ENCODE measurements around the gene IFT20.

IFT20 gene

DNA sequence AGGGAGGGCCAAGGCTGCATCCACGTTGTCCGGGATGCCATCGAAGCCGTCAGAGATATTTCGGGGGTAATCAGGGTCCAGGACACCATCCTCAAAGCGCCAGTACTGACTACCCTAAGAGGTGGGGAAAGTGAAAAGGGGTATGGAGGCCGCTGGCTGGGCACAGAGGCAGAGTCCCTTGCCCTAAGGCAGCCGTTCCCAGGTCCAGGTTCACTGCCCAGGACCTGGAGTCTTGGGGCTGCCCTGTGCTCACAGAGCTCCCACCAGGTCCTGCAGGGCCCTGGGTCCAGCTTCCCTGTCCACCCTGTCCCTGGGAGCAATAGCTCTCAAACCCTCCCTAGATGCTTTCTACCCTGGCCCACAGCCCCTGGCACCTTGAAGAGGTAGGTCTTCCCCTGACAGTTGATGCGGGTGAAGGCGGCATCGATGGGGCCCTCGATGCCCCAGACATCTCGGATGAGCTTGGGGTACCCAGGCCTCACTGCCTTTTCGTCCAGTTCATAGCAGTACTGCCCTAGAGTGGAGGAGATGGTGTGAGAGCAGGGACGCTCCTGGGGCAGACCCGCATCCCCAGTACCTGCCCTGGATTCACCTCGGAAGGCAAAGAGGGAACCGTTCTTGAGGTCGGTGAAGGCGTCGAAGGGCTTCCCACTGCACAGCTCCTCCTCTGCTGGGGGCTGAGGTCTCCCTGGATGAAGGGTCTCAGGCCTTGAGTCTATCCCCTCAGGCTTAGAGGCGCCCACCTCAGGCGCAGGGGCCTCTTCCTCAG is 33.8 kb upstream of the IFT20 start:
- no peak overlapping the region for H3K4me3 ChIP-seq (ENCODE audit: low read length)
- no peak for TF ChIP-seq ZNF274 (IDR thresholded peaks at IDR 0.05; ENCODE audit: low read depth, low read length)

DNA sequence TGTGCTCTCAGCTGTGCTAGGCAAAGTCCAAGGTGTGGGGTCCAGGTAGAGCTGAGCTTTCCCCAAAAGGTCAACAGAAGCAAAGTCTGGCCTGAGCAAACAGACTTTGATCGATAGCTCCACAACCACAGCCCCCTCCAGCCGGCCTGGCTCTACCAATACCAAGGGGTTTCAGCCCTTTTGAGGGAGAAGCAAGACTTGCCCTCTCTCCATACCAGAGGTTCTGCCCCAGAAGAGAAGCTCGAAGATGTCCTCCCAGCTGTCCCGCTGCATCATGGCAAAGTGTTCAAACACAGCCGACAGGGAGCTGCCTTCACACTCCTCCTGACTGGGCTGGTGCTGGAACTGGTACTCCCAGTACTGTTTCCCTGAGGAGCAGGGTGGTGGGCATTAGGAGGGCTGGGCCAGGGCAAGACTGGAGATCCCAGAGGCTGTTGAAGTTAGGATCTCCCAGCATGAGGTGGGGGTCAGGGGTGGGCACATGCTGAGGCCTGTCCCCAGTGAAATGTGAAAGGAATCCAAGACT is 33.1 kb upstream of the IFT20 start:
- no peak for TF ChIP-seq ZNF274 (IDR thresholded peaks at IDR 0.05; ENCODE audit: low read depth, low read length)
- H3K4me3 ChIP-seq (ENCODE audit: low read length) = no peak overlapping the region

DNA sequence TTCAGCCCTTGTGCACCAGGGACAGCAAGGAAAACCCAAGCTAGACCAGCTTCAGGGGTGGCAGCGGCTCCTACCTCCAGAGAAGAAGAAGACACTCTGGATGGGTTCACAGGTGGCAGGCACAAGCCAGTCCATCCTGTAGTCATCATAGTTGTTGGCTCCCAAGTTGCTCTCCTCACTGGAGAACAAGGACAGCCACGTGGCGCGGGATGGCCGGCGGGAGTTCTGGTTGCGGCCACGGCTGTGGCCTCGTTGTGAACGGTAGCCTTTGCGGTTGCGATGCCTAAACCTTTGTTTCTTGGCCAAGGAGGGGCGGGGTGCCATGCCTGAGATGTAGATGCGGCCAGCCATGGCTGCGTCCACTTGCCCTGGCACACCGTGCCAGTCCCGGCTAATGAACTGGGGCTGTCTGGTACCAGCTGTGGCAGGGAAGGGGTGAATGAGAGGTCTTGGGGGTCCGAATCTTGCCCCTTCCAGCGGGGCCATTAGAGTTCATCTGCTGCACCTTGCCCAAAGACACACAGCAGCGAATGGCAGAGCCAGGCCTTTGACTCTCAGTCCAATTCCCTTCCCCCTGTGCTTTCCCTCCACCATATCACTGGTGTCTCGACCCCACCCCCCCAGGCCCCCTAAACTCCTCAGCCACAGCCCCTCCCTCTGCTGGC is 32.5 kb upstream of the IFT20 start:
- TF ChIP-seq ZNF274 (IDR thresholded peaks at IDR 0.05; ENCODE audit: low read depth, low read length) = no peak

DNA sequence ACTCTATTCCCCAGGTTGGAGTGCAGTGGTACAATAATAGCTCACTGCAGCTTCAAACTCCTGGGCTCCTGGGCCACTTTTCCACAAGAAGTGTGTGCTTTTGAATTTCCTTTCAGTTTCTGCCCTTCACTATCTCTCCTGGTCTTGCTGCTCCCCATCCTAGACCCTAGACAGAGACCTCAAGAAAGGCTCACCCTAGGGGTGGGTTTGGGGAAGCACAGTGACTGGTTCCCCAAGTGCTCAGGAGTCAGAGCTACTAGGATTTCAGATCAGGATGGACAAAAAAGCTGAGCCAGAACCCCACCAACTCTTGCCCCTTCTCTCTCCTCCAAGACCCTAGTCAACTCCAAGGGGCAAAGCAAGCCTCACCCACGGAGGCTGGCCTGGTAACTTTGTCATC is 31.3 kb upstream of the IFT20 start:
- H3K4me3 ChIP-seq (ENCODE audit: low read length) = no peak overlapping the region
- TF ChIP-seq ZNF274 (IDR thresholded peaks at IDR 0.05; ENCODE audit: low read depth, low read length) = no peak

More for the DNA sequence above, 32.5 kb upstream of the IFT20 start:
- H3K4me3 ChIP-seq (ENCODE audit: low read length) = no peak overlapping the region

DNA sequence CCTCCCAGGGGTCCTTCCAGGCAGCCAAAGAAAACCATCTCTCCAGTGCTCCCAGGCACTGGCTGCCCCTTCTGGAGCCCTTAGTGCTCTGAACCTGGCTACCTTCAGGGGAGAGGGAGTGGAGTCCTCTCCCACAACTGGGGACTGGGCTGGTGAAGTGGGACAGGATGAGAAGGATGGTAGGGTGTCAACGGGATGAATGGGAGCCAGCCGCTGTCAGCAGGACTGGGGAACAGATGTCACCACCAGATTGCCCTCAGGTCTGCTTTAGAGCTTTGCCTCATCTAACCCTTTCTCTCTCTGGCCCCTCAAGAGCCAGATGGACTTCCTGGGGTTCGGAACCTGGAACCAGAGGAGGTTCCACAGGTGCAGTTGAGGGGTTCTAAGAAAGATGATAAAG is 30.2 kb upstream of the IFT20 start:
- H3K4me3 ChIP-seq (ENCODE audit: low read length) = no peak overlapping the region
- TF ChIP-seq ZNF274 (IDR thresholded peaks at IDR 0.05; ENCODE audit: low read depth, low read length) = no peak

DNA sequence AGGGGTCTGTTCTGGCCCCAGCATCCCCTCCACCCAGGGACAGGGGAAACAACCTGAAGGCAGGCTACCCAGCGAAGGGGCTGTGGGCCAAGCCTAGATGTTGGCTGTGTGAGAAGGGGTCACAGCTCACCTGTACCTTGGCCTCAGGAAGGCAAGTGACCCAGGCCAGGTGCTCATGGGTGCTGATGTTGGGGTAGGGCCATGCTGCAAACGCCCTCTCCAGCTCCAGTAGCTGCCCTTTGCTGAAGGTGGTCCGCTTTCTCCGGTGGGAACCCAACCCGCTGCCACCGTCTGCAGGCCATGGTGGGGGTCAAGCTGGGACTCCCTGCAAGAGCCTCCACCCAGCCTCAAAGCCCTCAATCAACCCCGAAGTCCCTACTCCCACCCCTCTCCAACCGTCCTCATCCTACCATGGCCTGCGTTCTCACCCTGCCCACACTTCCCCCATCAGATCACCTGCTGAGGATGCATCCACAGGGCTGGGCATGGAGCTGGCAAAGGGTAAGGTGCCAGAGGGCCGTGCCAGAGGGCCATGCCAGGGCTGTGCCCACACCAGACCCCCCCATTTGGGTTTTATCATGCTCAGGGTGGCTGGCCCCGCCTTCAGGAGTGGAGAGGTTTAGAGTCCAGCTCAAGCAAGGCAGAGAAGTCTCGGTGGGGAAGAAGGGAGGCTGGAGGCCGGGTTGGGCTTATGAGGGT is 29.5 kb upstream of the IFT20 start, which contains the start of gene SEBOX:
Gene SEBOX, minus strand, starts transcription at position 535 of the 699 bp plus-strand sequence. Its CDS starts 48 bp downstream, at position 487.
- no peak for TF ChIP-seq ZNF274 (IDR thresholded peaks at IDR 0.05; ENCODE audit: low read depth, low read length)

DNA sequence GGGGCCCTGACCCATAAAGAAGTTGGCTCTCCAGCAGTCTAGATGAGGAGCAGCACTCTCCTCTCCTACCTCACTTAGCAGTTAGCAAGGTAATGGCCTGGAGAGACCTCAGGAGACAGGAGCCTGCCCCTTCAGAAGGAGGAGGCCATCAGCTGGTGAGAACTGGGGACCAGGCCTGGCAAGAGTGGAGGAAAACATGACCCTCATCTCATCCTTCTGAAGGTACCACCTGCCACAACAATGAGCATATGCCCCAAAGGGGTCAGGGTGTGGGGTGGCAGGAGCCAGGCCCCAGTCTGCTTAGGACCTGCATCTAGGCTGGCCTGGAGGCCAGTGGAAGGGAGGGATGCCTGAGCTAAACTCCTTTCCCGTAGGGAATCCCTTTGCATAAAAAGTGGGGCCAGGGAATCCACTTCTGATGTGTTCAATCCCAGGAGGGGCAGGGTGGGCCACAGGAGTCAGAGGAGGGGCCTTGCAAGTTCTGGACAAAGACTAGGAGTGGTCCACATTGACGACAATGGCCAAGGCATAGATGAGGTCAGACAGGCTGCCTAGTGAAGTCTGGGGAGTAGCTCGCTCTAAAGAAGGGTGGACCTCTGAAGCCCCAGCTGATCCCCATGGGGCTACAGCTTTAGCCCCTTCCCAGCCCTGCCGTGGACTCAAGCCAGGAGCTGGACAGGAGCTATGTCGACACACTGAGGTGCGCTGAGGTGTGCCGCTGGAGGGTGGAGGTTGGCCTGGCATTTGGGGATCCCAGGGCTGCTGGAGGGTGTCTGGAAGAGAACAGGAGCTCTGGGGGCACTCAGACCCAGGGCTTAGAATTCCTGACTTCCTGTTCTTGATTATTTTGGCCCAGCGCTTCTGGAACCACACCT is 28.7 kb upstream of the IFT20 start:
- no peak for TF ChIP-seq ZNF274 (IDR thresholded peaks at IDR 0.05; ENCODE audit: low read depth, low read length)
- no peak overlapping the region for H3K4me3 ChIP-seq (ENCODE audit: low read length)

More for the DNA sequence above, 29.5 kb upstream of the IFT20 start, which contains the start of gene SEBOX:
- no peak within 1 kb of the TSS for H3K4me3 ChIP-seq (ENCODE audit: low read length)

DNA sequence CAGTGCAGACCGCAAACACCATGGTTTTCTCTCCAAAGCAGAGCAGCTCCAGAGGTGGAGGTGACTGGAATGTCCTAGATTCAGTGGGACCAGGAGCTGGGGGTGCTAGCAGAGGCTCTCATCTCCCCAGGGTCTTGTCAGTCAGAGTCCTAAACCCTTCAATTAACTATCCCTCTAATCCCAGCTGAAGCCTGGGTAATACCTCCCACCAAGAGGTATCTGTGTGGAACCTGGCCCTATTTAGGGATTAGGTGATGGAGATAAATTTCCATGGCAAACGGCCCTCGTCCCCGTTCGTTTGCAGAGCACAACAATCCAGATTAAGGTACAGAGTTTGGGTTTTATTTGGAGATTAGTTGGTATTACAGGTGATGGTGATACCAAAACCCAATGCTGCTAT is 27.9 kb upstream of the IFT20 start:
- no peak overlapping the region for H3K4me3 ChIP-seq (ENCODE audit: low read length)
- TF ChIP-seq ZNF274 (IDR thresholded peaks at IDR 0.05; ENCODE audit: low read depth, low read length) = no peak

DNA sequence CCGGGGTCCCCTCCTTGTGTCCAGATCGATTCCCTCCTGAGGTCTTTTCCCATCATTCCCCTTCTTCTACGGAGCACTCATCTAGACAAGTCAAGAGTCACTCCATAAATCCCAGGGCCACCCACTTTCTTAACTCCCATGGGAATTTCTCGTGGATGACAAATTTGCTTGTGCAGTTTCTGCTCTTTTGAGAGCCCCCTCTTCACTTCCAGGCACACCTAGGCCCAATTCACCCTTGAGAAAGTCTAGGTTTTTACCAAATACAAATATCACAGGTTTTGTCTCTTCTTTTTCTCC is 22.6 kb upstream of the IFT20 start:
- peak overlapping the region; percentile 91 for H3K4me3 ChIP-seq (ENCODE audit: low read length)
- no peak for TF ChIP-seq ZNF274 (IDR thresholded peaks at IDR 0.05; ENCODE audit: low read depth, low read length)

DNA sequence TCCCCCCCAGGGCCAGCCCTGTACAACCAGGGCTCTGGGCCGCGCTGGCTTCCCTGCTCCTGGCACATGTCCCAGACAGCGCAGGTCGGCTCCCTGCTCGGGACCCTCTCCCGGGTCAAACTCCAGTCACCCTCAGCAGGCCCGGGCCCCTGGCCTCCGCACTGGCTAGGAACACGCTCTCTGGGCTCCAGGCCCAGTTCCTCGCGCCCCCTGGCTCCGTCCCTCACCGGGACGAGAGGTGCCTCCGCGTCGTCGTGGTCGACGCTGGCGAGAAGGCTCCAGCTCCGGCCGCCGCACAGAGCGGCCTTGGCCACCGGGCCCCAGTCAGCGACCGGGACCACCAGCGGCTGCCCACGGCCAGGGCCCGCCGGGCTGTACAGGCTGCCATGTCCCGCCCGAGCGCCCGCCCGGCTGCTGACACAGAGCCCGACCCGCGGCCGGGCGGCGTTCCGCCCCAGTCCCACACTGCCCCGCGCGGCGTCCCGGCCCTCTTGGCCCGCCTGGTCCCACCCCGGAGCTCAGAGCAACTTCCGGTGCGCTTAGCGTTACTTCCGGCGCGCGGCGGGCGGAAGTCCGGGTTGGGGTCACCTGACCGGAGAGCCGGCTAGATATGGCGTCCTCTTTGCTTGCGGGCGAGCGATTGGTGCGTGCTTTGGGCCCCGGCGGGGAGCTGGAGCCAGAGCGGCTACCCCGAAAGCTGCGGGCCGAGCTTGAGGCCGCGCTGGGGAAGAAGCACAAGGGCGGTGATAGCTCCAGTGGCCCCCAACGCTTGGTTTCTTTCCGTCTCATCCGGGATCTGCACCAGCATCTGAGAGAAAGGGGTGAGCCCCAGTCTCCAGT is 22.0 kb upstream of the IFT20 start, which contains the start of gene POLDIP2:
Gene POLDIP2, minus strand, starts transcription at position 467 of the 840 bp plus-strand sequence. Its CDS starts 79 bp downstream, at position 388.
- TF ChIP-seq ZNF274 (IDR thresholded peaks at IDR 0.05; ENCODE audit: low read depth, low read length) = no peak
- H3K4me3 ChIP-seq (ENCODE audit: low read length) = peak within 1 kb of the TSS; percentile 91

DNA sequence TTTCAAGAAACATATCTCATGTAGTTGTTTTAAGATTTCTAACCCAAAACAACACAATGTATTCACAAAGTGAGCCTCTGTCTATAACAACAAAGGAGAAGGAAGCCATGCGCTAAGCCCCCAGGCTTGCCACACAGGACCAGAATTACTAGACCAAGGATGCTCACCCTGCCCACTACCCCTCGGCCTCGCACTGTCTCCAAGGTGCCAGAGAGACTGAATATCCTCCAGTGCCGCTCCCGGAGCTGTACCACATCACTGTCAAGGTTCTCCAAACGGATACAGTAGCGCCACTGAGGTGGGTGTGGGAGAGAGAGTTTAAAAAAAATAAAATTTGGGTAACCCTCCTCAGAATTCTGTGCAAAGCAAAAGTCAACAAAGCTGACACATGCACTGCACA is 15.0 kb upstream of the IFT20 start:
- H3K4me3 ChIP-seq (ENCODE audit: low read length) = no peak overlapping the region
- TF ChIP-seq ZNF274 (IDR thresholded peaks at IDR 0.05; ENCODE audit: low read depth, low read length) = no peak

DNA sequence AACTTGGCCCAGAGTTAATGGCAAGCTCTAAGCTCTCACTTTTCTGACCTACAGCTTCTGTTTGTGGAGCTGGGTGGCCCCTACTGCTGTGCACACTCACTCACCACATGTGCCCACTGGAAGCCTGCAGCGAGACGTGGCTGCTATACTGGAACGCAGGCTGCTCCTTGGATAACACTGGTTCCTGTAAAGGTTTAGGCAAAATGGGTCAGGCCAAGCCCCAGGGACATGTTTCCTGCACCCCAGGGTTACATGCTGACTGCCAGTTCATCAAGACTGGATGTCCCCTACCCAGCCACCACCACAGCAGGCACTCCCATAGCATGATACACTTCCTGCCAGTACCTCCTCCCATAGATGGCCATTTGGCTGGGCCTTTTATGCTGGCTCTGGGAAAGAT is 13.7 kb upstream of the IFT20 start:
- H3K4me3 ChIP-seq (ENCODE audit: low read length) = no peak overlapping the region
- TF ChIP-seq ZNF274 (IDR thresholded peaks at IDR 0.05; ENCODE audit: low read depth, low read length) = no peak

Data from GM08714 (cell line).